NCI-H2107 treated with DMSO at 0.1 percent for 48 hours (cell line): ENCODE measurements around the gene STON1.
"Not testable (repeated sequence)": the region's sequence is repeated elsewhere in the genome, so short reads cannot be mapped to it uniquely, and the experiment has no call there.

ENCODE experiments used
- DNase-seq: peaks from one replicate; lab custom pipeline; 2025; ENCODE audit not compliant: unreplicated experiment; lab: John Stamatoyannopoulos, UW

Gene STON1

GRCh38 chr2:48530033-48530811, at the start of gene STON1:
STON1 (plus strand) TSS chr2:48530154; CDS start chr2:48580634, 50,480 bp downstream.
- no peak for DNase-seq

- no peak for DNase-seq
Observed at GRCh38 chr2:48480526-48480925, 49.4 kb upstream of the STON1 start.

- no peak for DNase-seq
Observed at GRCh38 chr2:48482313-48482712, 47.6 kb upstream of the STON1 start.

- DNase-seq, result no peak
Observed at GRCh38 chr2:48482769-48483168, 47.2 kb upstream of the STON1 start.

- DNase-seq, result no peak
Observed at GRCh38 chr2:48483506-48483905, 46.4 kb upstream of the STON1 start.

- DNase-seq, result no peak
Observed at GRCh38 chr2:48483916-48484315, 46.0 kb upstream of the STON1 start.

- no peak for DNase-seq
Observed at GRCh38 chr2:48488545-48488944, 41.4 kb upstream of the STON1 start.

GRCh38 chr2:48496849-48497248, 33.1 kb upstream of the STON1 start:
- DNase-seq, result no peak

GRCh38 chr2:48504647-48505327, 25.2 kb upstream of the STON1 start:
- no peak for DNase-seq

GRCh38 chr2:48507111-48507510, 22.8 kb upstream of the STON1 start:
- no peak for DNase-seq

GRCh38 chr2:48508461-48509124, 21.4 kb upstream of the STON1 start:
- DNase-seq, result no peak

- DNase-seq, result no peak
Observed at GRCh38 chr2:48510329-48510728, 19.6 kb upstream of the STON1 start.

GRCh38 chr2:48511849-48512470, 18.0 kb upstream of the STON1 start:
- no peak for DNase-seq

- no peak for DNase-seq
Observed at GRCh38 chr2:48512571-48512970, 17.4 kb upstream of the STON1 start.

- no peak for DNase-seq
Observed at GRCh38 chr2:48514348-48515003, 15.5 kb upstream of the STON1 start.

- no peak for DNase-seq
Observed at GRCh38 chr2:48515513-48515985, 14.4 kb upstream of the STON1 start.

- DNase-seq, result no peak
Observed at GRCh38 chr2:48519593-48519992, 10.4 kb upstream of the STON1 start.

- not testable (repeated sequence) for DNase-seq
Observed at GRCh38 chr2:48524756-48525155, 5.2 kb upstream of the STON1 start.

GRCh38 chr2:48525269-48525943, 4.5 kb upstream of the STON1 start:
- no peak for DNase-seq

- DNase-seq, result no peak
Observed at GRCh38 chr2:48527226-48527885, 2.6 kb upstream of the STON1 start.
